MM.1S (cell line): ENCODE measurements around the gene EVL.

Source experiments
- EZH2 ChIP-seq: fragments of 300-600 bp; sonication (generic); optimal IDR thresholded peaks from 2 replicates; pipeline ENCODE3; 2017; ENCODE audit warnings: low read depth, mild to moderate bottlenecking, antibody characterized with exemption, low read length, mixed read lengths
- TF ChIP-seq, protein P1 (sequence below): fragments of 300-600 bp; sonication (generic); IDR thresholded peaks from 2 replicates; pipeline ENCODE4 v1.5.1; 2016; ENCODE audit warnings: antibody characterized with exemption, low read length, mixed read lengths

DNA sequence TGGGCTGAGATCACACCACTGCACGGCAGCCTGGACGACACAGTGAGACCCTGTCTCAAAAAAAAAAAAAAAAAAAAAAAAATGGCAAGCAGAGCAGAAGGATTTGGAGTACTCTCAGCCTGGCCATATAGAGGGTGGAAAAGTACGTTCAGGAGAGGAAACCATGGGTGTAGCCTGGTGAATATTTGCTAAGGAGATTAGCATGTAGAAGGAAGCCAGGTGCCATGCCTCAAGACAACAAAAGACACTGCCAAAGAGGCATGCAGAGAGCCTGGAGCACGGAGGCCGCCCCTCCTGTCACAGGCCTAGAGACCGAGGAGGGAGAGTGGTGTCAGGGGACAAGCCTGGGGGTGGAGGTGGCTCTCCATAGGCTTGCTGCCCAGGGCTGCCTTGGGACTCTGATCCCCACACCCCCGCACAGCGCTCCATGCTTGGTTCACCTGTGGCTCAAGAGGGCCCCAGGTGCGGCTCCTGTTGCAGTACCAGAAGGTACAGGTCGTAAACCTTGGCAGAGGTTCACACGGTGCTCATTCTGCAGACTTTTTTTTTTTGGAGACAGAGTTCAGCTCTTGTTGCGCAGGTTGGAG lies 122.1 kb downstream of the EVL start:
- TF ChIP-seq, protein P1, sequence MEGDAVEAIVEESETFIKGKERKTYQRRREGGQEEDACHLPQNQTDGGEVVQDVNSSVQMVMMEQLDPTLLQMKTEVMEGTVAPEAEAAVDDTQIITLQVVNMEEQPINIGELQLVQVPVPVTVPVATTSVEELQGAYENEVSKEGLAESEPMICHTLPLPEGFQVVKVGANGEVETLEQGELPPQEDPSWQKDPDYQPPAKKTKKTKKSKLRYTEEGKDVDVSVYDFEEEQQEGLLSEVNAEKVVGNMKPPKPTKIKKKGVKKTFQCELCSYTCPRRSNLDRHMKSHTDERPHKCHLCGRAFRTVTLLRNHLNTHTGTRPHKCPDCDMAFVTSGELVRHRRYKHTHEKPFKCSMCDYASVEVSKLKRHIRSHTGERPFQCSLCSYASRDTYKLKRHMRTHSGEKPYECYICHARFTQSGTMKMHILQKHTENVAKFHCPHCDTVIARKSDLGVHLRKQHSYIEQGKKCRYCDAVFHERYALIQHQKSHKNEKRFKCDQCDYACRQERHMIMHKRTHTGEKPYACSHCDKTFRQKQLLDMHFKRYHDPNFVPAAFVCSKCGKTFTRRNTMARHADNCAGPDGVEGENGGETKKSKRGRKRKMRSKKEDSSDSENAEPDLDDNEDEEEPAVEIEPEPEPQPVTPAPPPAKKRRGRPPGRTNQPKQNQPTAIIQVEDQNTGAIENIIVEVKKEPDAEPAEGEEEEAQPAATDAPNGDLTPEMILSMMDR = no peak
- no peak for TF ChIP-seq EZH2
